HG02973 (cell line): ENCODE data around the gene OOSP2.

Experiments used
- ATAC-seq: cut with Tn5 transposase; IDR thresholded peaks from one replicate; pipeline ENCODE4 v1.9.1; 2021; ENCODE audit warnings: moderate library complexity; ENCODE audit not compliant: unreplicated experiment

Gene OOSP2

GRCh38 chr11:60077981-60078380 lies 37.8 kb downstream of the OOSP2 start:
- no peak for ATAC-seq

GRCh38 chr11:60078745-60079144 lies 38.5 kb downstream of the OOSP2 start:
- no peak for ATAC-seq

GRCh38 chr11:60080535-60080934 lies 40.3 kb downstream of the OOSP2 start:
- ATAC-seq: no peak

- ATAC-seq: no peak
These were observed 44.5 kb downstream of the OOSP2 start for GRCh38 chr11:60084631-60085273.

GRCh38 chr11:60085909-60086308 lies 45.7 kb downstream of the OOSP2 start:
- no peak for ATAC-seq

GRCh38 chr11:60087239-60087638 lies 47.0 kb downstream of the OOSP2 start:
- ATAC-seq: no peak

GRCh38 chr11:60088364-60088763 lies 48.2 kb downstream of the OOSP2 start, which contains the start of gene MS4A2:
Gene MS4A2, plus strand, starts transcription at chr11:60088664. Its CDS starts 102 bp downstream, at chr11:60088766.
- no peak for ATAC-seq

- ATAC-seq: no peak
These were observed 55.4 kb downstream of the OOSP2 start for GRCh38 chr11:60095477-60096120.

GRCh38 chr11:60097189-60097588 lies 57.0 kb downstream of the OOSP2 start:
- no peak for ATAC-seq
